Panc1 (cell line): ENCODE measurements around the gene SREBF2.

Source experiments
- POLR2AphosphoS5 ChIP-seq: IDR thresholded peaks from 2 replicates; pipeline ENCODE4 v1.6.1; 2012; ENCODE audit warnings: mild to moderate bottlenecking, low read depth, low read length, moderate library complexity
- TF ChIP-seq, protein P1 (sequence below): fragments of 450-650 bp; IDR thresholded peaks from 2 replicates; pipeline ENCODE4 v1.5.1; 2017; ENCODE audit warnings: mild to moderate bottlenecking
- TF ChIP-seq, protein P2 (sequence below), 2 experiments: IDR thresholded peaks; 2 replicates each; pipeline ENCODE4 v1.6.1; 2011 to 2012; ENCODE audit warnings: low read depth in 2 of 2, control low read depth in 1 of 2, low read length in 1 of 2, mild to moderate bottlenecking in 1 of 2, moderate library complexity in 1 of 2; ENCODE audit not compliant: insufficient read depth in 1 of 2

- TF ChIP-seq, protein P1, sequence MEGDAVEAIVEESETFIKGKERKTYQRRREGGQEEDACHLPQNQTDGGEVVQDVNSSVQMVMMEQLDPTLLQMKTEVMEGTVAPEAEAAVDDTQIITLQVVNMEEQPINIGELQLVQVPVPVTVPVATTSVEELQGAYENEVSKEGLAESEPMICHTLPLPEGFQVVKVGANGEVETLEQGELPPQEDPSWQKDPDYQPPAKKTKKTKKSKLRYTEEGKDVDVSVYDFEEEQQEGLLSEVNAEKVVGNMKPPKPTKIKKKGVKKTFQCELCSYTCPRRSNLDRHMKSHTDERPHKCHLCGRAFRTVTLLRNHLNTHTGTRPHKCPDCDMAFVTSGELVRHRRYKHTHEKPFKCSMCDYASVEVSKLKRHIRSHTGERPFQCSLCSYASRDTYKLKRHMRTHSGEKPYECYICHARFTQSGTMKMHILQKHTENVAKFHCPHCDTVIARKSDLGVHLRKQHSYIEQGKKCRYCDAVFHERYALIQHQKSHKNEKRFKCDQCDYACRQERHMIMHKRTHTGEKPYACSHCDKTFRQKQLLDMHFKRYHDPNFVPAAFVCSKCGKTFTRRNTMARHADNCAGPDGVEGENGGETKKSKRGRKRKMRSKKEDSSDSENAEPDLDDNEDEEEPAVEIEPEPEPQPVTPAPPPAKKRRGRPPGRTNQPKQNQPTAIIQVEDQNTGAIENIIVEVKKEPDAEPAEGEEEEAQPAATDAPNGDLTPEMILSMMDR: no peak
- TF ChIP-seq POLR2AphosphoS5: no peak
- TF ChIP-seq, protein P2, sequence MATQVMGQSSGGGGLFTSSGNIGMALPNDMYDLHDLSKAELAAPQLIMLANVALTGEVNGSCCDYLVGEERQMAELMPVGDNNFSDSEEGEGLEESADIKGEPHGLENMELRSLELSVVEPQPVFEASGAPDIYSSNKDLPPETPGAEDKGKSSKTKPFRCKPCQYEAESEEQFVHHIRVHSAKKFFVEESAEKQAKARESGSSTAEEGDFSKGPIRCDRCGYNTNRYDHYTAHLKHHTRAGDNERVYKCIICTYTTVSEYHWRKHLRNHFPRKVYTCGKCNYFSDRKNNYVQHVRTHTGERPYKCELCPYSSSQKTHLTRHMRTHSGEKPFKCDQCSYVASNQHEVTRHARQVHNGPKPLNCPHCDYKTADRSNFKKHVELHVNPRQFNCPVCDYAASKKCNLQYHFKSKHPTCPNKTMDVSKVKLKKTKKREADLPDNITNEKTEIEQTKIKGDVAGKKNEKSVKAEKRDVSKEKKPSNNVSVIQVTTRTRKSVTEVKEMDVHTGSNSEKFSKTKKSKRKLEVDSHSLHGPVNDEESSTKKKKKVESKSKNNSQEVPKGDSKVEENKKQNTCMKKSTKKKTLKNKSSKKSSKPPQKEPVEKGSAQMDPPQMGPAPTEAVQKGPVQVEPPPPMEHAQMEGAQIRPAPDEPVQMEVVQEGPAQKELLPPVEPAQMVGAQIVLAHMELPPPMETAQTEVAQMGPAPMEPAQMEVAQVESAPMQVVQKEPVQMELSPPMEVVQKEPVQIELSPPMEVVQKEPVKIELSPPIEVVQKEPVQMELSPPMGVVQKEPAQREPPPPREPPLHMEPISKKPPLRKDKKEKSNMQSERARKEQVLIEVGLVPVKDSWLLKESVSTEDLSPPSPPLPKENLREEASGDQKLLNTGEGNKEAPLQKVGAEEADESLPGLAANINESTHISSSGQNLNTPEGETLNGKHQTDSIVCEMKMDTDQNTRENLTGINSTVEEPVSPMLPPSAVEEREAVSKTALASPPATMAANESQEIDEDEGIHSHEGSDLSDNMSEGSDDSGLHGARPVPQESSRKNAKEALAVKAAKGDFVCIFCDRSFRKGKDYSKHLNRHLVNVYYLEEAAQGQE (IDR thresholded peaks at IDR 0.05; ENCODE audit: insufficient read depth in 1 of 2, low read depth in 2 of 2, low read length in 1 of 2): no peak
Measured at GRCh38 chr22:41947424-41948080, 114.6 kb downstream of the SREBF2 start.
